ENCODE data around the gene MAPK13. TPM values are rescaled to one million over a fixed set of nuclear protein-coding genes. Genes with fewer than 3 reads are reported as not detected.
A peak's percentile ranks its signal among the peaks of the same experiment; 100 is the strongest.
"Not testable (repeated sequence)": the region's sequence is repeated elsewhere in the genome, so short reads cannot be mapped to it uniquely, and the experiment has no call there.

The MAPK13 gene
- total RNA-seq, 2 donors from 2014 or later: 14.6 to 16.0 TPM

- DNase-seq: no peak
- H3K27me3 ChIP-seq (ENCODE audit: control insufficient read depth, insufficient read depth, low read length, poor library complexity, severe bottlenecking): no peaks in the 10 kb centered on the region
- H3K36me3 Mint-ChIP-seq (ENCODE audit: low read depth): no peaks in the 10 kb centered on the region
- H3K27me3 Mint-ChIP-seq (ENCODE audit: insufficient read depth): peaks cover 5% of the 10 kb centered on the region
- H3K27ac ChIP-seq (ENCODE audit: low read depth, low read length): no peak overlapping the region
- no peak overlapping the region for H3K27ac Mint-ChIP-seq
- no peak for TF ChIP-seq CTCF (conservative IDR thresholded peaks at IDR 0.05)
- no peaks in the 10 kb centered on the region for H3K4me1 ChIP-seq (ENCODE audit: control insufficient read depth, insufficient read depth, low read length)
- no peak overlapping the region for H3K9ac ChIP-seq (ENCODE audit: extremely low read depth, low read length, poor library complexity, severe bottlenecking)
- no peak overlapping the region for H3K4me3 ChIP-seq (ENCODE audit: low read length)
- 95 to 100% methylated on average over 2 to 4 of the region's 4 CpGs for WGBS, 2 experiments (ENCODE audit: insufficient coverage in 1 of 2, insufficient read length in 1 of 2)
- H3K4me3 Mint-ChIP-seq: no peak overlapping the region
- H3K9me3 ChIP-seq (ENCODE audit: control insufficient read depth, low read length): no peaks in the 10 kb centered on the region
- H3K4me1 Mint-ChIP-seq: peaks cover 9% of the 10 kb centered on the region
- H3K36me3 ChIP-seq (ENCODE audit: control insufficient read depth, insufficient read depth, low read length): no peaks in the 10 kb centered on the region
- H3K9me3 Mint-ChIP-seq: no peaks in the 10 kb centered on the region
These were observed 8.4 kb upstream of the MAPK13 start for GRCh38 chr6:36121787-36122494.

- 91 to 94% methylated on average over 11 of the region's 11 CpGs for WGBS, 2 experiments (ENCODE audit: insufficient coverage in 1 of 2, insufficient read length in 1 of 2)
- no peak overlapping the region for H3K4me3 ChIP-seq (ENCODE audit: low read length)
- H3K36me3 ChIP-seq (ENCODE audit: control insufficient read depth, insufficient read depth, low read length): no peaks in the 10 kb centered on the region
- no peaks in the 10 kb centered on the region for H3K9me3 ChIP-seq (ENCODE audit: control insufficient read depth, low read length)
- H3K27me3 ChIP-seq (ENCODE audit: control insufficient read depth, insufficient read depth, low read length, poor library complexity, severe bottlenecking): no peaks in the 10 kb centered on the region
- H3K9ac ChIP-seq (ENCODE audit: extremely low read depth, low read length, poor library complexity, severe bottlenecking): no peak overlapping the region
- Mint-ChIP-seq H3K9me3 (no peaks in the 10 kb centered on the region), H3K36me3 (ENCODE audit: low read depth) (no peaks in the 10 kb centered on the region), H3K27ac (no peak overlapping the region), H3K27me3 (ENCODE audit: insufficient read depth) (peaks cover 6% of the 10 kb centered on the region), H3K4me1 (peaks cover 9% of the 10 kb centered on the region), H3K4me3 (no peak overlapping the region)
- H3K4me1 ChIP-seq (ENCODE audit: control insufficient read depth, insufficient read depth, low read length): no peaks in the 10 kb centered on the region
- no peak overlapping the region for H3K27ac ChIP-seq (ENCODE audit: low read depth, low read length)
- DNase-seq: no peak
- no peak for TF ChIP-seq CTCF (conservative IDR thresholded peaks at IDR 0.05)
These were observed 7.6 kb upstream of the MAPK13 start for GRCh38 chr6:36122495-36123269.

- TF ChIP-seq CTCF (conservative IDR thresholded peaks at IDR 0.05): peak; percentile 79
These were observed 6.8 kb upstream of the MAPK13 start for GRCh38 chr6:36123270-36124139.

GRCh38 chr6:36124346-36124745 is 6.0 kb upstream of the MAPK13 start:
- not testable (repeated sequence) for H3K4me3 Mint-ChIP-seq, H3K27ac Mint-ChIP-seq

More at GRCh38 chr6:36123270-36124139, 6.8 kb upstream of the MAPK13 start:
- Histone ChIP-seq H3K27me3 (ENCODE audit: control insufficient read depth, insufficient read depth, low read length, poor library complexity, severe bottlenecking) (peaks cover 6% of the 10 kb centered on the region), H3K9ac (ENCODE audit: extremely low read depth, low read length, poor library complexity, severe bottlenecking) (no peak overlapping the region), H3K27ac (ENCODE audit: low read depth, low read length) (no peak overlapping the region), H3K4me3 (ENCODE audit: low read length) (no peak overlapping the region), H3K4me1 (ENCODE audit: control insufficient read depth, insufficient read depth, low read length) (no peaks in the 10 kb centered on the region), H3K9me3 (ENCODE audit: control insufficient read depth, low read length) (no peaks in the 10 kb centered on the region), H3K36me3 (ENCODE audit: control insufficient read depth, insufficient read depth, low read length) (no peaks in the 10 kb centered on the region)
- DNase-seq: peak; percentile 95
- H3K4me3 Mint-ChIP-seq: no peak overlapping the region
- H3K36me3 Mint-ChIP-seq (ENCODE audit: low read depth): no peaks in the 10 kb centered on the region
- H3K27me3 Mint-ChIP-seq (ENCODE audit: insufficient read depth): peaks cover 12% of the 10 kb centered on the region
- peaks cover 9% of the 10 kb centered on the region for H3K4me1 Mint-ChIP-seq
- no peak overlapping the region for H3K27ac Mint-ChIP-seq
- no peaks in the 10 kb centered on the region for H3K9me3 Mint-ChIP-seq
- WGBS, 2 experiments (ENCODE audit: insufficient coverage in 1 of 2, insufficient read length in 1 of 2): 64 to 100% methylated on average over 3 to 8 of the region's 10 CpGs

More at GRCh38 chr6:36124346-36124745, 6.0 kb upstream of the MAPK13 start:
- H3K4me3 ChIP-seq (ENCODE audit: low read length); H3K4me1 ChIP-seq (ENCODE audit: control insufficient read depth, insufficient read depth, low read length); H3K4me1 Mint-ChIP-seq; H3K9me3 ChIP-seq (ENCODE audit: control insufficient read depth, low read length); DNase-seq; H3K27me3 ChIP-seq (ENCODE audit: control insufficient read depth, insufficient read depth, low read length, poor library complexity, severe bottlenecking); H3K36me3 ChIP-seq (ENCODE audit: control insufficient read depth, insufficient read depth, low read length); H3K27ac ChIP-seq (ENCODE audit: low read depth, low read length); H3K36me3 Mint-ChIP-seq (ENCODE audit: low read depth); H3K9ac ChIP-seq (ENCODE audit: extremely low read depth, low read length, poor library complexity, severe bottlenecking); H3K9me3 Mint-ChIP-seq: not testable (repeated sequence)
- peaks cover 16% of the 10 kb centered on the region for H3K27me3 Mint-ChIP-seq (ENCODE audit: insufficient read depth)
- 87 to 93% methylated on average over 7 to 8 of the region's 8 CpGs for WGBS, 2 experiments (ENCODE audit: insufficient coverage in 1 of 2, insufficient read length in 1 of 2)

Measured in endodermal cell (in vitro differentiated cells).